ENCODE measurements around the gene METAP1D.

Gene METAP1D

GRCh38 chr2:172080641-172081220, 81.0 kb downstream of the METAP1D start:
- no peak for DNase-seq

- no peak for DNase-seq
Measured at GRCh38 chr2:172081221-172082022, 81.7 kb downstream of the METAP1D start.

GRCh38 chr2:172082105-172082943, 82.6 kb downstream of the METAP1D start:
- DNase-seq = no peak

- no peak for DNase-seq
Measured at GRCh38 chr2:172082944-172083627, 83.3 kb downstream of the METAP1D start.

- DNase-seq = no peak
Measured at GRCh38 chr2:172083628-172084394, 84.1 kb downstream of the METAP1D start.

GRCh38 chr2:172084395-172084644, 84.6 kb downstream of the METAP1D start:
- no peak for DNase-seq

GRCh38 chr2:172084645-172085459, 85.1 kb downstream of the METAP1D start:
- DNase-seq = peak; percentile 95

GRCh38 chr2:172085460-172086159, 85.9 kb downstream of the METAP1D start, which contains the start of gene DLX1:
Gene DLX1 (plus strand): TSS chr2:172085507. CDS start chr2:172085678, 171 bp downstream.
- no peak for DNase-seq

- no peak for DNase-seq
Measured at GRCh38 chr2:172086241-172087206, 86.8 kb downstream of the METAP1D start.

- DNase-seq = no peak
Measured at GRCh38 chr2:172087207-172087779, 87.5 kb downstream of the METAP1D start.

GRCh38 chr2:172087780-172088244, 88.1 kb downstream of the METAP1D start:
- DNase-seq = no peak

GRCh38 chr2:172088245-172089004, 88.7 kb downstream of the METAP1D start:
- DNase-seq = no peak

- no peak for DNase-seq
Measured at GRCh38 chr2:172089005-172089504, 89.3 kb downstream of the METAP1D start.

- DNase-seq = no peak
Measured at GRCh38 chr2:172089633-172090032, 89.9 kb downstream of the METAP1D start.

- DNase-seq = no peak
Measured at GRCh38 chr2:172090044-172090961, 90.5 kb downstream of the METAP1D start.

GRCh38 chr2:172091000-172091641, 91.4 kb downstream of the METAP1D start:
- no peak for DNase-seq
